IPS-18a (cell line): ENCODE measurements around the gene SLC35F1.

Experiments used
- H3K27ac ChIP-seq: one replicate; pipeline ENCODE4 v1.5.1; 2013; ENCODE audit warnings: low read length
- H3K27me3 ChIP-seq: one replicate; pipeline ENCODE4 v1.6.1; 2013; ENCODE audit warnings: mild to moderate bottlenecking, low read length; ENCODE audit not compliant: control insufficient read depth, insufficient read depth
- H3K36me3 ChIP-seq: one replicate; pipeline ENCODE4 v1.6.1; 2013; ENCODE audit warnings: low read depth, low read length; ENCODE audit not compliant: control insufficient read depth
- H3K4me1 ChIP-seq: one replicate; pipeline ENCODE4 v1.6.1; 2013; ENCODE audit warnings: low read depth, low read length; ENCODE audit not compliant: control insufficient read depth
- H3K4me3 ChIP-seq: one replicate; pipeline ENCODE4 v1.5.1; 2013; ENCODE audit warnings: low read length
- H3K9ac ChIP-seq: one replicate; pipeline ENCODE4 v1.6.1; 2013; ENCODE audit warnings: mild to moderate bottlenecking, low read length, moderate library complexity
- H3K9me3 ChIP-seq: one replicate; pipeline ENCODE4 v1.6.1; 2013; ENCODE audit warnings: low read depth, low read length; ENCODE audit not compliant: control insufficient read depth

The SLC35F1 gene

GRCh38 chr6:118203545-118203944 is 296.5 kb downstream of the SLC35F1 start:
- H3K27ac ChIP-seq = no peak overlapping the region
- no peaks in the 10 kb centered on the region for H3K27me3 ChIP-seq
- peaks cover 7% of the 10 kb centered on the region for H3K4me1 ChIP-seq
- H3K36me3 ChIP-seq = no peaks in the 10 kb centered on the region
- no peak overlapping the region for H3K4me3 ChIP-seq
- H3K9me3 ChIP-seq = no peaks in the 10 kb centered on the region
- no peak overlapping the region for H3K9ac ChIP-seq

- no peaks in the 10 kb centered on the region for H3K9me3 ChIP-seq
- no peak overlapping the region for H3K27ac ChIP-seq
- H3K9ac ChIP-seq = no peak overlapping the region
- no peaks in the 10 kb centered on the region for H3K27me3 ChIP-seq
- no peaks in the 10 kb centered on the region for H3K4me1 ChIP-seq
- H3K4me3 ChIP-seq = no peak overlapping the region
- no peaks in the 10 kb centered on the region for H3K36me3 ChIP-seq
Observed at GRCh38 chr6:118206221-118206620, 299.2 kb downstream of the SLC35F1 start.

- H3K9me3 ChIP-seq = no peaks in the 10 kb centered on the region
- H3K4me3 ChIP-seq = no peak overlapping the region
- no peak overlapping the region for H3K27ac ChIP-seq
- no peaks in the 10 kb centered on the region for H3K36me3 ChIP-seq
- H3K4me1 ChIP-seq = no peaks in the 10 kb centered on the region
- no peak overlapping the region for H3K9ac ChIP-seq
- no peaks in the 10 kb centered on the region for H3K27me3 ChIP-seq
Observed at GRCh38 chr6:118207947-118208346, 300.9 kb downstream of the SLC35F1 start.

GRCh38 chr6:118212451-118213173 is 305.5 kb downstream of the SLC35F1 start:
- no peaks in the 10 kb centered on the region for H3K27me3 ChIP-seq
- no peaks in the 10 kb centered on the region for H3K9me3 ChIP-seq
- no peaks in the 10 kb centered on the region for H3K36me3 ChIP-seq
- H3K4me1 ChIP-seq = no peaks in the 10 kb centered on the region
- H3K27ac ChIP-seq = no peak overlapping the region
- H3K9ac ChIP-seq = no peak overlapping the region
- no peak overlapping the region for H3K4me3 ChIP-seq

- H3K9ac ChIP-seq = no peak overlapping the region
- no peaks in the 10 kb centered on the region for H3K27me3 ChIP-seq
- no peaks in the 10 kb centered on the region for H3K36me3 ChIP-seq
- no peaks in the 10 kb centered on the region for H3K9me3 ChIP-seq
- H3K4me3 ChIP-seq = no peak overlapping the region
- H3K4me1 ChIP-seq = no peaks in the 10 kb centered on the region
- no peak overlapping the region for H3K27ac ChIP-seq
Observed at GRCh38 chr6:118215269-118215668, 308.2 kb downstream of the SLC35F1 start.

GRCh38 chr6:118216751-118217150 is 309.7 kb downstream of the SLC35F1 start:
- Histone ChIP-seq H3K9me3 (no peaks in the 10 kb centered on the region), H3K4me3 (no peak overlapping the region), H3K27me3 (no peaks in the 10 kb centered on the region), H3K27ac (no peak overlapping the region), H3K4me1 (no peaks in the 10 kb centered on the region), H3K9ac (no peak overlapping the region), H3K36me3 (no peaks in the 10 kb centered on the region)

- Histone ChIP-seq H3K4me3 (no peak overlapping the region), H3K9me3 (no peaks in the 10 kb centered on the region), H3K4me1 (no peaks in the 10 kb centered on the region)
Observed at GRCh38 chr6:118218156-118218555, 311.1 kb downstream of the SLC35F1 start.

GRCh38 chr6:118220429-118221128 is 313.5 kb downstream of the SLC35F1 start:
- Histone ChIP-seq H3K36me3 (no peaks in the 10 kb centered on the region), H3K27ac (no peak overlapping the region), H3K9ac (no peak overlapping the region), H3K27me3 (no peaks in the 10 kb centered on the region), H3K4me3 (no peak overlapping the region), H3K9me3 (no peaks in the 10 kb centered on the region), H3K4me1 (no peaks in the 10 kb centered on the region)

More at GRCh38 chr6:118218156-118218555, 311.1 kb downstream of the SLC35F1 start:
- Histone ChIP-seq H3K36me3 (no peaks in the 10 kb centered on the region), H3K27ac (no peak overlapping the region), H3K27me3 (no peaks in the 10 kb centered on the region), H3K9ac (no peak overlapping the region)

GRCh38 chr6:118223316-118223715 is 316.3 kb downstream of the SLC35F1 start:
- H3K9me3 ChIP-seq = no peaks in the 10 kb centered on the region
- no peak overlapping the region for H3K4me3 ChIP-seq

GRCh38 chr6:118228886-118229285 is 321.8 kb downstream of the SLC35F1 start:
- Histone ChIP-seq H3K27ac (no peak overlapping the region), H3K27me3 (no peaks in the 10 kb centered on the region), H3K4me3 (no peak overlapping the region), H3K4me1 (no peaks in the 10 kb centered on the region), H3K9me3 (no peaks in the 10 kb centered on the region), H3K36me3 (no peaks in the 10 kb centered on the region), H3K9ac (no peak overlapping the region)

More at GRCh38 chr6:118223316-118223715, 316.3 kb downstream of the SLC35F1 start:
- H3K9ac ChIP-seq = no peak overlapping the region
- no peaks in the 10 kb centered on the region for H3K36me3 ChIP-seq
- H3K4me1 ChIP-seq = no peaks in the 10 kb centered on the region
- no peak overlapping the region for H3K27ac ChIP-seq
- H3K27me3 ChIP-seq = no peaks in the 10 kb centered on the region

GRCh38 chr6:118240878-118241528 is 333.9 kb downstream of the SLC35F1 start:
- Histone ChIP-seq H3K9ac (no peak overlapping the region), H3K9me3 (no peaks in the 10 kb centered on the region), H3K27me3 (no peaks in the 10 kb centered on the region), H3K36me3 (no peaks in the 10 kb centered on the region), H3K27ac (no peak overlapping the region), H3K4me3 (no peak overlapping the region), H3K4me1 (no peaks in the 10 kb centered on the region)
